Measurements from ENCODE around the gene SLC6A15. TPM values are rescaled to one million over a fixed set of nuclear protein-coding genes. Genes with fewer than 3 reads are reported as not detected.

The SLC6A15 gene
- total RNA-seq, 1 experiment from 2014 or later: 11.0 TPM

DNA sequence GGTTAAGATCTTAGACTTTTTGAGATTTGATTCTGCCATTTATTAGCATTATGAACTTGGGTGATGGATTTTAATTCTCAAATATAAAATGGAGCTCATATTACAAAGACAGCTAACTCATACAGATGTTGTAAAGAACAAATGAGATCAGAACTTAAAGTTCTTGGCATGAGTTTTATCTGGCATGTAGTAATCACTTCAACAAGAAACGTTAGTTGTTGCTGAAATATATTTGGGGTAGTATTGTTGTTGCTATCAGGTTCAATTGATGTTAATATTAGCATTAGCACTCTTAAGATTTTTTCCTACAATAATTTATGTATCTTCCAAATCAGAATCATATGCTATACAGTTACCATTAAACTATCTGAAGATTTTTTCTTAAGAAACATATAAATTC lies 71.0 kb downstream of the SLC6A15 start:
- H3K4me1 ChIP-seq (ENCODE audit: insufficient read depth, low read length, poor library complexity, severe bottlenecking): no peaks in the 10 kb centered on the region
- DNase-seq (ENCODE audit: low spot score): no peak
- ChIA-PET CTCF (no interaction called here), POLR2A (ENCODE audit: low non-redundant PET) (no interaction called here)
- no peak overlapping the region for H3K4me3 ChIP-seq (ENCODE audit: low read depth, low read length, poor library complexity, severe bottlenecking)
- no peaks in the 10 kb centered on the region for H3K27me3 ChIP-seq (replicated peaks; ENCODE audit: insufficient read depth, low read depth, low read length, poor library complexity)
- intact Hi-C loops (cut with micrococcal nuclease; ENCODE audit: unreplicated experiment): loop anchor here (5.0 to 10.0 kb wide), 2 partner anchors 217 to 1014 kb away; no protein-coding TSS in a partner anchor
- BruUV-seq (replicated peaks): no TSS peak
- no peak for TF ChIP-seq EZH2 (IDR thresholded peaks at IDR 0.05; ENCODE audit: borderline replicate concordance, low read depth, low read length, poor library complexity, severe bottlenecking)
- TF ChIP-seq, protein P1, sequence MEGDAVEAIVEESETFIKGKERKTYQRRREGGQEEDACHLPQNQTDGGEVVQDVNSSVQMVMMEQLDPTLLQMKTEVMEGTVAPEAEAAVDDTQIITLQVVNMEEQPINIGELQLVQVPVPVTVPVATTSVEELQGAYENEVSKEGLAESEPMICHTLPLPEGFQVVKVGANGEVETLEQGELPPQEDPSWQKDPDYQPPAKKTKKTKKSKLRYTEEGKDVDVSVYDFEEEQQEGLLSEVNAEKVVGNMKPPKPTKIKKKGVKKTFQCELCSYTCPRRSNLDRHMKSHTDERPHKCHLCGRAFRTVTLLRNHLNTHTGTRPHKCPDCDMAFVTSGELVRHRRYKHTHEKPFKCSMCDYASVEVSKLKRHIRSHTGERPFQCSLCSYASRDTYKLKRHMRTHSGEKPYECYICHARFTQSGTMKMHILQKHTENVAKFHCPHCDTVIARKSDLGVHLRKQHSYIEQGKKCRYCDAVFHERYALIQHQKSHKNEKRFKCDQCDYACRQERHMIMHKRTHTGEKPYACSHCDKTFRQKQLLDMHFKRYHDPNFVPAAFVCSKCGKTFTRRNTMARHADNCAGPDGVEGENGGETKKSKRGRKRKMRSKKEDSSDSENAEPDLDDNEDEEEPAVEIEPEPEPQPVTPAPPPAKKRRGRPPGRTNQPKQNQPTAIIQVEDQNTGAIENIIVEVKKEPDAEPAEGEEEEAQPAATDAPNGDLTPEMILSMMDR (conservative IDR thresholded peaks at IDR 0.05; ENCODE audit: low read depth, low read length): no peak
- H3K27ac ChIP-seq (ENCODE audit: low read depth, low read length, poor library complexity, severe bottlenecking): no peak overlapping the region
- H3K36me3 ChIP-seq (ENCODE audit: insufficient read depth, low read length, poor library complexity, severe bottlenecking): no peaks in the 10 kb centered on the region
- H3K9me3 ChIP-seq (ENCODE audit: low read depth, low read length, poor library complexity, severe bottlenecking): no peaks in the 10 kb centered on the region

DNA sequence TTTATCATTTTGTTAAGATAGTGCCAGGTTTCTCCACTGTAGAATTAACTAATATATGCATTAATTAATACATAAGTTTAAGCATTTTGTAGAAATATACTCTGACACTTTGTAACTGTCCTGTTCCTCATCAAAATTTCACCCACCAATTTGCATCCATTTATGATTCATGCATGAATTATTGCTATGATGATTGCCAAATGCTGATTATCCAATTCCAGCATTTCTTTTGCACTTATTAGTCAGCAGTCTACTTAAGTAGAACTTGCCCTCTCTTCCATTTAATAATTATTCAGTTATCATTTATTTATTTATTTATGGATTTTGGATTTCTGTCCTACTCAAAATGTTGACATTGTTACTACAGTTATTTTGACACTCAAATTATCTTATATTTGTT lies 72.2 kb downstream of the SLC6A15 start:
- H3K27me3 ChIP-seq (replicated peaks; ENCODE audit: insufficient read depth, low read depth, low read length, poor library complexity): no peaks in the 10 kb centered on the region
- BruUV-seq (replicated peaks): no TSS peak
- H3K27ac ChIP-seq (ENCODE audit: low read depth, low read length, poor library complexity, severe bottlenecking): no peak overlapping the region
- no peaks in the 10 kb centered on the region for H3K9me3 ChIP-seq (ENCODE audit: low read depth, low read length, poor library complexity, severe bottlenecking)
- H3K4me1 ChIP-seq (ENCODE audit: insufficient read depth, low read length, poor library complexity, severe bottlenecking): no peaks in the 10 kb centered on the region
- no peak for DNase-seq (ENCODE audit: low spot score)
- ChIA-PET POLR2A (ENCODE audit: low non-redundant PET) (no interaction called here), CTCF (no interaction called here)
- H3K36me3 ChIP-seq (ENCODE audit: insufficient read depth, low read length, poor library complexity, severe bottlenecking): no peaks in the 10 kb centered on the region
- no peak overlapping the region for H3K4me3 ChIP-seq (ENCODE audit: low read depth, low read length, poor library complexity, severe bottlenecking)
- intact Hi-C loops (cut with micrococcal nuclease; ENCODE audit: unreplicated experiment): loop anchor here (5.0 to 10.0 kb wide), 2 partner anchors 216 to 1013 kb away; no protein-coding TSS in a partner anchor
- no peak for TF ChIP-seq EZH2 (IDR thresholded peaks at IDR 0.05; ENCODE audit: borderline replicate concordance, low read depth, low read length, poor library complexity, severe bottlenecking)
- TF ChIP-seq, protein P1 (conservative IDR thresholded peaks at IDR 0.05; ENCODE audit: low read depth, low read length): no peak

DNA sequence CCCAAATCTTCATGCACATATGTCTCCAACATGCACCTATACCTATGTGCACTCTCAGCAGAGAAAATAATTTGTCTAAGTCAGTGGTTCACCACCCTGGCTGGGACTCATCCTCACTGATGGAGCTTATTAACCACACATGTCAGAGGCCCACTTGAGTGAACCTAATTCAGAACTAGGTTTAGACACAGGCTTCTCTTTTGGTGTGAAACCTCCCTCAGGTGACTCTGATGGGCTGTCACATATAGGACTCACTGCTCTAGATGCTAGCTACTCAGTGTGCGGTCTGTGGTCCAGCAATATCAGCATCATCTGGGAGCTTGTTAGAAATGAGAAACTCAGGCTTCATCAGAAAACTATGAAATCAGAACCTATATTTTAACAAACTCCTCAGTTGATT lies 85.7 kb downstream of the SLC6A15 start:
- H3K36me3 ChIP-seq (ENCODE audit: insufficient read depth, low read length, poor library complexity, severe bottlenecking): no peaks in the 10 kb centered on the region
- ChIA-PET POLR2A (ENCODE audit: low non-redundant PET) (no interaction called here), CTCF (no interaction called here)
- no TSS peak for BruUV-seq (replicated peaks)
- no peak overlapping the region for H3K27ac ChIP-seq (ENCODE audit: low read depth, low read length, poor library complexity, severe bottlenecking)
- TF ChIP-seq EZH2 (IDR thresholded peaks at IDR 0.05; ENCODE audit: borderline replicate concordance, low read depth, low read length, poor library complexity, severe bottlenecking): no peak
- TF ChIP-seq, protein P1 (conservative IDR thresholded peaks at IDR 0.05; ENCODE audit: low read depth, low read length): no peak
- H3K27me3 ChIP-seq (replicated peaks; ENCODE audit: insufficient read depth, low read depth, low read length, poor library complexity): no peaks in the 10 kb centered on the region
- H3K4me3 ChIP-seq (ENCODE audit: low read depth, low read length, poor library complexity, severe bottlenecking): no peak overlapping the region
- no peak for DNase-seq (ENCODE audit: low spot score)
- intact Hi-C loops (cut with micrococcal nuclease; ENCODE audit: unreplicated experiment): no loop called here
- H3K4me1 ChIP-seq (ENCODE audit: insufficient read depth, low read length, poor library complexity, severe bottlenecking): no peaks in the 10 kb centered on the region
- H3K9me3 ChIP-seq (ENCODE audit: low read depth, low read length, poor library complexity, severe bottlenecking): no peaks in the 10 kb centered on the region
